ENCODE data around the gene SLC11A1.

SLC11A1 gene

GRCh38 chr2:218400930-218401881 lies 19.1 kb downstream of the SLC11A1 start:
- no peak for TF ChIP-seq CTCF (IDR thresholded peaks at IDR 0.05; ENCODE audit: insufficient read depth, low read depth, low read length, missing control alignments)
- H3K4me3 ChIP-seq (ENCODE audit: low read depth, low read length): peak overlapping the region; percentile 90
- DNase-seq (ENCODE audit: low read depth): no peak

GRCh38 chr2:218401890-218402289 lies 19.8 kb downstream of the SLC11A1 start:
- H3K4me3 ChIP-seq (ENCODE audit: low read depth, low read length): no peak overlapping the region
- no peak for DNase-seq (ENCODE audit: low read depth)

GRCh38 chr2:218402491-218402901 lies 20.4 kb downstream of the SLC11A1 start:
- DNase-seq (ENCODE audit: low read depth): no peak
- no peak overlapping the region for H3K4me3 ChIP-seq (ENCODE audit: low read depth, low read length)
- no peak for TF ChIP-seq CTCF (IDR thresholded peaks at IDR 0.05; ENCODE audit: insufficient read depth, low read depth, low read length, missing control alignments)

More at GRCh38 chr2:218401890-218402289, 19.8 kb downstream of the SLC11A1 start:
- TF ChIP-seq CTCF (IDR thresholded peaks at IDR 0.05; ENCODE audit: insufficient read depth, low read depth, low read length, missing control alignments): no peak

- DNase-seq (ENCODE audit: low read depth): no peak
- no peak for TF ChIP-seq CTCF (IDR thresholded peaks at IDR 0.05; ENCODE audit: insufficient read depth, low read depth, low read length, missing control alignments)
- H3K4me3 ChIP-seq (ENCODE audit: low read depth, low read length): no peak overlapping the region
Observed at GRCh38 chr2:218402911-218403411, 20.9 kb downstream of the SLC11A1 start.

GRCh38 chr2:218403810-218404209 lies 21.7 kb downstream of the SLC11A1 start:
- no peak for DNase-seq (ENCODE audit: low read depth)
- no peak overlapping the region for H3K4me3 ChIP-seq (ENCODE audit: low read depth, low read length)
- no peak for TF ChIP-seq CTCF (IDR thresholded peaks at IDR 0.05; ENCODE audit: insufficient read depth, low read depth, low read length, missing control alignments)

GRCh38 chr2:218404351-218405085 lies 22.4 kb downstream of the SLC11A1 start:
- H3K4me3 ChIP-seq (ENCODE audit: low read depth, low read length): no peak overlapping the region
- DNase-seq (ENCODE audit: low read depth): no peak
- no peak for TF ChIP-seq CTCF (IDR thresholded peaks at IDR 0.05; ENCODE audit: insufficient read depth, low read depth, low read length, missing control alignments)
